T-cell (primary cell): Measurements from ENCODE around the gene MYO16. TPM values are rescaled to one million over a fixed set of nuclear protein-coding genes. Genes with fewer than 3 reads are reported as not detected.
"Not testable (repeated sequence)": the region's sequence is repeated elsewhere in the genome, so short reads cannot be mapped to it uniquely, and the experiment has no call there.

ENCODE experiments used
- ATAC-seq, 4 experiments: fragments of 200-7000 bp in 3 of 4; fragments of 150-1000 bp in 1 of 4; cut with Tn5 transposase; replicated peaks in 1 of 4; 1 replicate in 3 of 4; 2 replicates in 1 of 4; pipeline ENCODE4 v1.10.0; 2021; ENCODE audit warnings: moderate library complexity in 3 of 4, mild to moderate bottlenecking in 2 of 4, moderate number of reproducible peaks in 1 of 4
- CTCF ChIA-PET, 2 donors: fragments of 300-600 bp; sonication (Branson Sonifier 250); formaldehyde crosslinking; loops; one replicate each; lab custom pipeline; 2022; ENCODE audit warnings: antibody characterized with exemption in 2 of 2; lab: Charles Lee
- POLR2A ChIA-PET, 2 donors: fragments of 300-600 bp; sonication (Branson Sonifier 250); formaldehyde crosslinking; loops; one replicate each; lab custom pipeline; 2022; ENCODE audit warnings: antibody characterized with exemption in 2 of 2; lab: Charles Lee
- DNase-seq, 35 experiments: peaks; one replicate each; pipeline versions ENCODE4 v3.0.0 to v3.0.0-alpha.2; 2013 to 2023
- H3K27ac ChIP-seq: one replicate; pipeline ENCODE4 v1.5.1; 2013; ENCODE audit warnings: low read length
- H3K27me3 ChIP-seq, 2 experiments: replicated peaks in 1 of 2; 1 replicate in 1 of 2; 2 replicates in 1 of 2; pipeline versions ENCODE4 v1.6.1 to v1.7.0; 2013; ENCODE audit warnings: low read length in 1 of 2, mixed read lengths in 1 of 2; ENCODE audit not compliant: control insufficient read depth in 2 of 2, insufficient read depth in 2 of 2; ENCODE audit errors: extremely low read depth in 1 of 2
- H3K36me3 ChIP-seq, 2 donors: 1 replicate in 1 of 2; 2 replicates in 1 of 2; pipeline versions ENCODE4 v1.6.1 to v1.7.0; 2013; ENCODE audit warnings: low read length in 1 of 2; ENCODE audit not compliant: control insufficient read depth in 2 of 2, insufficient read depth in 1 of 2; ENCODE audit errors: extremely low read depth in 1 of 2
- H3K4me1 ChIP-seq, 2 experiments: 1 replicate in 1 of 2; 2 replicates in 1 of 2; pipeline versions ENCODE4 v1.6.1 to v1.7.0; 2013; ENCODE audit warnings: low read length in 2 of 2, mixed read lengths in 1 of 2; ENCODE audit not compliant: insufficient read depth in 2 of 2, control insufficient read depth in 1 of 2; ENCODE audit errors: extremely low read depth in 1 of 2
- H3K4me3 ChIP-seq, 2 donors: 1 replicate in 1 of 2; 2 replicates in 1 of 2; pipeline versions ENCODE4 v1.5.1 to v1.7.0; 2013; ENCODE audit warnings: mild to moderate bottlenecking in 2 of 2, low read length in 1 of 2, moderate library complexity in 1 of 2; ENCODE audit not compliant: control insufficient read depth in 1 of 2; ENCODE audit errors: extremely low read depth in 1 of 2
- H3K9me3 ChIP-seq: 2 replicates; pipeline ENCODE4 v1.7.0; 2013
- H3K27ac Mint-ChIP-seq, 2 donors: one replicate each; pipeline ENCODE4 v1.8.0; 2020 to 2021; ENCODE audit warnings: mild to moderate bottlenecking in 2 of 2, mixed read lengths in 2 of 2
- H3K27me3 Mint-ChIP-seq, 2 donors: one replicate each; pipeline ENCODE4 v1.8.0; 2021 to 2022; ENCODE audit warnings: mixed read lengths in 2 of 2
- H3K36me3 Mint-ChIP-seq: one replicate; pipeline ENCODE4 v1.8.0; 2021; ENCODE audit warnings: mixed read lengths
- H3K4me1 Mint-ChIP-seq, 3 donors: one replicate each; pipeline ENCODE4 v1.8.0; 2020 to 2022; ENCODE audit warnings: mixed read lengths in 3 of 3, mild to moderate bottlenecking in 1 of 3
- H3K4me3 Mint-ChIP-seq, 3 donors: one replicate each; pipeline ENCODE4 v1.8.0; 2020 to 2022; ENCODE audit warnings: mild to moderate bottlenecking in 3 of 3, mixed read lengths in 3 of 3, moderate library complexity in 3 of 3
- H3K9me3 Mint-ChIP-seq, 3 donors: one replicate each; pipeline ENCODE4 v1.8.0; 2020 to 2022; ENCODE audit warnings: mixed read lengths in 3 of 3
- WGBS: methylation state at CpG from one replicate; pipeline ENCODE4 v1.1.5; 2013; ENCODE audit warnings: missing lambda C conversion rate; ENCODE audit not compliant: insufficient coverage; 5-methylcytosine and 5-hydroxymethylcytosine counted together
- total RNA-seq, 35 experiments: library from RNA in 6 of 35; stranded (reverse) in 6 of 35; fragments of 120-200 nt in 1 of 35; gene quantifications; one replicate each; pipeline versions ENCODE4 v1.2.1 to v1.2.4 and lab custom pipeline; 2013 to 2026

MYO16 gene
- total RNA-seq, 5 donors from 2014 or later (not counting 1 experiment from before 2014, with no cell fraction given): 0.20 to 2.0 (median 1.1) TPM

- no peaks in the 10 kb centered on the region for H3K9me3 ChIP-seq
- ChIA-PET POLR2A (no interaction called here), CTCF (no interaction called here)
- Mint-ChIP-seq H3K4me1 (no peaks in the 10 kb centered on the region), H3K36me3 (no peaks in the 10 kb centered on the region), H3K9me3 (no peaks in the 10 kb centered on the region), H3K4me3 (no peak overlapping the region), H3K27me3 (no peaks in the 10 kb centered on the region), H3K27ac (no peak overlapping the region)
- no peak overlapping the region for H3K27ac ChIP-seq
- no peak for DNase-seq
- no peaks in the 10 kb centered on the region for H3K27me3 ChIP-seq
- H3K36me3 ChIP-seq: no peaks in the 10 kb centered on the region
- H3K4me1 ChIP-seq: no peaks in the 10 kb centered on the region
- 90% methylated on average over 2 of the region's 2 CpGs for WGBS
- no peak for ATAC-seq
- no peak overlapping the region for H3K4me3 ChIP-seq
Observed at GRCh38 chr13:108779308-108779707, 149.9 kb downstream of the MYO16 start.

- ChIA-PET CTCF (no interaction called here), POLR2A (no interaction called here)
- Histone ChIP-seq H3K4me1 (no peaks in the 10 kb centered on the region), H3K27me3 (no peaks in the 10 kb centered on the region), H3K9me3 (no peaks in the 10 kb centered on the region), H3K4me3 (no peak overlapping the region), H3K27ac (no peak overlapping the region), H3K36me3 (no peaks in the 10 kb centered on the region)
- ATAC-seq: no peak
- H3K36me3 Mint-ChIP-seq: no peaks in the 10 kb centered on the region
- no peaks in the 10 kb centered on the region for H3K4me1 Mint-ChIP-seq
- no peaks in the 10 kb centered on the region for H3K9me3 Mint-ChIP-seq
- no CpG with 5 or more reads among the region's 3 CpGs for WGBS
- no peak for DNase-seq
- H3K27ac Mint-ChIP-seq: no peak overlapping the region
- no peaks in the 10 kb centered on the region for H3K27me3 Mint-ChIP-seq
- no peak overlapping the region for H3K4me3 Mint-ChIP-seq
Observed at GRCh38 chr13:108780706-108781105, 151.3 kb downstream of the MYO16 start.

GRCh38 chr13:108781312-108781711 lies 151.9 kb downstream of the MYO16 start:
- Mint-ChIP-seq H3K4me3 (no peak overlapping the region), H3K27me3 (no peaks in the 10 kb centered on the region), H3K36me3 (no peaks in the 10 kb centered on the region), H3K4me1 (no peaks in the 10 kb centered on the region), H3K27ac (no peak overlapping the region), H3K9me3 (no peaks in the 10 kb centered on the region)
- no peak overlapping the region for H3K4me3 ChIP-seq
- ATAC-seq: no peak
- 56% methylated on average over 4 of the region's 4 CpGs for WGBS
- CTCF ChIA-PET: no interaction called here
- H3K27me3 ChIP-seq: no peaks in the 10 kb centered on the region
- POLR2A ChIA-PET: no interaction called here
- no peak overlapping the region for H3K27ac ChIP-seq
- DNase-seq: no peak
- H3K36me3 ChIP-seq: no peaks in the 10 kb centered on the region
- no peaks in the 10 kb centered on the region for H3K4me1 ChIP-seq
- H3K9me3 ChIP-seq: no peaks in the 10 kb centered on the region

- CTCF ChIA-PET, H3K27ac ChIP-seq, ATAC-seq, H3K4me1 ChIP-seq, H3K9me3 ChIP-seq, H3K27ac Mint-ChIP-seq, DNase-seq, H3K27me3 ChIP-seq, H3K36me3 ChIP-seq, H3K36me3 Mint-ChIP-seq, H3K4me3 ChIP-seq, H3K9me3 Mint-ChIP-seq, H3K4me3 Mint-ChIP-seq, H3K4me1 Mint-ChIP-seq, H3K27me3 Mint-ChIP-seq: not testable (repeated sequence)
- WGBS: 33% methylated on average over 1 of the region's 2 CpGs
- POLR2A ChIA-PET: interaction anchor here in 1 of 2 donors (0.7 kb wide), 1 partner anchor 463 kb away, joined by 3 read pairs; no protein-coding TSS in a partner anchor
Observed at GRCh38 chr13:108782480-108782879, 153.1 kb downstream of the MYO16 start.

- Mint-ChIP-seq H3K9me3 (no peaks in the 10 kb centered on the region), H3K27ac (no peak overlapping the region), H3K36me3 (no peaks in the 10 kb centered on the region), H3K27me3 (peaks cover 3 to 4% of the 10 kb centered on the region in 2 donors), H3K4me1 (no peaks in the 10 kb centered on the region), H3K4me3 (no peak overlapping the region)
- H3K4me3 ChIP-seq: no peak overlapping the region
- H3K36me3 ChIP-seq: no peaks in the 10 kb centered on the region
- H3K27me3 ChIP-seq: no peaks in the 10 kb centered on the region
- DNase-seq (no peak), ATAC-seq (no peak)
- CTCF ChIA-PET: interaction anchor here in 1 of 2 donors (1.4 kb wide), 1 partner anchor 19 kb away, joined by 4 read pairs; no protein-coding TSS in a partner anchor
- POLR2A ChIA-PET: no interaction called here
- no peaks in the 10 kb centered on the region for H3K9me3 ChIP-seq
- H3K27ac ChIP-seq: no peak overlapping the region
- WGBS: 25% methylated on average over 1 of the region's 3 CpGs
- H3K4me1 ChIP-seq: no peaks in the 10 kb centered on the region
Observed at GRCh38 chr13:108785844-108786243, 156.4 kb downstream of the MYO16 start.

- no peaks in the 10 kb centered on the region for H3K27me3 ChIP-seq
- no peak for ATAC-seq
- POLR2A ChIA-PET: no interaction called here
- H3K27ac ChIP-seq: no peak overlapping the region
- Mint-ChIP-seq H3K27ac (no peak overlapping the region), H3K4me3 (no peak overlapping the region), H3K4me1 (no peaks in the 10 kb centered on the region), H3K9me3 (no peaks in the 10 kb centered on the region), H3K27me3 (peaks cover 3 to 4% of the 10 kb centered on the region in 2 donors), H3K36me3 (no peaks in the 10 kb centered on the region)
- H3K9me3 ChIP-seq: no peaks in the 10 kb centered on the region
- no peaks in the 10 kb centered on the region for H3K36me3 ChIP-seq
- CTCF ChIA-PET: interaction anchor here in 1 of 2 donors (1.4 kb wide), 1 partner anchor 20 kb away, joined by 4 read pairs; no protein-coding TSS in a partner anchor
- H3K4me3 ChIP-seq: no peak overlapping the region
- WGBS: 67% methylated on average over 8 of the region's 11 CpGs
- DNase-seq: no peak
- no peaks in the 10 kb centered on the region for H3K4me1 ChIP-seq
Observed at GRCh38 chr13:108786456-108787200, 157.2 kb downstream of the MYO16 start.
